Hematopoietic multipotent progenitor cell treated with erythropoietin and hydrocortisone succinate and interleukin-3 and kit ligand, for 4 days (in vitro differentiated cells): ENCODE data around the gene SPTBN2.
A peak's percentile ranks its signal among the peaks of the same experiment; 100 is the strongest.

Source experiments
- DNase-seq: peaks from one replicate; pipeline ENCODE4 v3.0.0-alpha.2; 2015

Gene SPTBN2

DNA sequence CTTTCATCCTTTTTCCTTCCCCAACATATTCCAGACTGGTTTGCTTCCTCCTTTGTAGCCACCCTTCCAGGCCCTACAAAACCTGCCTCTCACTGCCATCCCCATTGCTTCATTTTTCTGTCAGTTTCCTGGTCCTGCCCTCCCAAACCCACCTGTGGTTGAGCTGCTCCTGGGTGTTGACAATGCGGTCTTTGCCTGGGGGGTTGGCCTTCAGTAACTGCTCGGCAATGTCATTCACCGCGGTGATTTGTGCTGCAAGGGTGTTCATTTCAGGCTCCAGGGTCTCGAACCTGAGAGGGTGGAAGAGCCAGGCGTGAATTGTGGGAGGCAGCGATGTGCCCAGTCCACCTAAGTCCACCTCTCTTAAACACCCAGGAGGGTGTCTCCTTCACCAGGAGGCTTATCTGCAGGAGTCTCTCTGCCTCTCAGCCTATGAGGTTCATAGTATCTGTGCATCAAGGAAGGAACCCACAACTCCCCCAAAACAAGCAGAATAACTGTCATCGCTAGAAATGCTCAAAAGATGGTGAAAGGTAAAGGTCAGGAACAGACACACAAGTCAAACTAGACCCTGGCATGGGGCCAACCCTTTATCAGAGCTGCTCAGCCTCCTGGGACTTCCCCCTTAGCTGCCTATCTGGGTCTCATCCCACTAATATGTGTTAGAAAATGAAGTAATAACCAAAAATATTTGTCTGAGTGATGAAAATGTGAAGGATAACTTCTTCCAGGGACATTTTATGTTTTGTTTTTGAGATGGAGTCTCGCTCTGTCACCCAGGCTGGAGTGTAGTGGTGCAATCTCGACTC is 27.4 kb downstream of the SPTBN2 start:
- peak; percentile 97 for DNase-seq

DNA sequence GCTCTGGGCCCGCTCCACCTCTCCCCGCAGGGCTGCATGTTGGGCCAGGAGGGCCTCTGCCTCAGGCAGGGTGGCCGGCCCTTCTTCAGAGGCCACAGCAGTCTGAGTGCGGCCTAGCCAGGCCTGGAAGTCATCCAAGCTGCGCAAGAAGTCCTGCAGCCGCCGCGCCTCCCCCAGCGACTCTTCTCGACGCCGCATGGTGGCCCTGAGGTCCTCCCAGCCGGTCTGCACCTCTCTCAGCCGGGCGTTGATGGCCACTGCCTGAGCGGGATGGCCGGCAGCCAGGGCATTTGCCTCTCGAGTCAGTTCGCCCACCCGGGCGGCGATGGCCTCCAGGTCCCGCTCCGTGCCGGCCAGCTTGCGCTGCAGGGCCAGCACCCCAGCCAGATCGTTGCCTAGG is 28.3 kb downstream of the SPTBN2 start:
- no peak for DNase-seq

DNA sequence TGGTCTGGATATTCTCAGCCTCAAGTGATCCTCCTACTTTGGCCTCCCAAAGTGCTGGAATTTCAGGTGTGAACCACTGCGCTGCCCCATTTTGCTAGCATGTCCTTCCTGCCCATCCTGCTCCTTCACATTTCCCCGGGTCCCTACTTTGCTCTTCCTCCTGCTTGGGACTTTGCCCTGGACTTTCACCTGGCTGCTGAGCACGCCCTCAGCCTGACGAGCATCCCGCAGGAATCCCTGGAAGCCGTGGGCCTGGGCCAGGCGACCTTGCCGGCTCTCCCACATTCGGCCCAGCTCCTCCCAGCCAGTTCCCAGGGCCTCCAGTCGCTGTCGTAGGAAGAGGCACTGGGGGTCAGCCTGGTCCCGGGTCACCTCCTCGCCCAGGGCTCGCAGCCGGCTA is 28.7 kb downstream of the SPTBN2 start:
- no peak for DNase-seq

DNA sequence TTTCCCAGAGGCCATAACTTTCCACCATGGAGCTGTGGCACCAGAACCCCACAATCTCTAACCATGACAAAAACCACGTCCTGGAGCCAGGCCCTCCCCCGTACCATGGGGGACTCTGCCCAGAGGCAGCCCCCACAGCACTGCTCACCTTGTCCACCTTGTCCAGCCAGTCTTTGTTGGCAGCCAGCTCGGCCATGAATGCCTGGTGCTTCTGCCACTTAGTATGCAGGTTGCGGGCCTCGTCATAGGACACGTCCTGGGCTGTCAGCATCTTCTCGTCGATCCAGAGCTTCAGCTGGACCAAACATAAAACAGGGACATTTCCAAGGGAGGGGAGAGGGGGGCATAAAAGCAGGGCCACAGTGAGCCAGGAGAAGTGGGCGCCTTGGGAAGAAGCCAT is 30.5 kb downstream of the SPTBN2 start:
- no peak for DNase-seq

DNA sequence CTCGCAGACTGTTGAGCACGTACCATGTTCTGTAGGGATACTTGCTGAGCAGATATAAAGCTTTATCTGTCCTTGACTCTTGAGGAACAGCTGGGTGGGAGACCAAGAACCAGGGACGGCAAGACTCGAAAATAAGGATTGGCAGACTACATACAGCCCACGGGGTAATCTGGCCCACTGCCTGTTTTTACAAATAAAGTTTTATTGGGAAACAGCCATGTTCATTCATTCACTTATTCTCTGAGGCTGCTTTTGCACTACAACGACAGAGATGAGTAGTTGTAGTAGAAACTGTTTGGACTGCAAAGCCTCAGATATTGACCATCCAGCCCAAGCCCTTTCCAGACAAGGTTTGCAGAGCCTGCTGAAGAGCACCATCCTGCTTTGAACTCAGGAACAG is 31.0 kb downstream of the SPTBN2 start:
- DNase-seq, result no peak

DNA sequence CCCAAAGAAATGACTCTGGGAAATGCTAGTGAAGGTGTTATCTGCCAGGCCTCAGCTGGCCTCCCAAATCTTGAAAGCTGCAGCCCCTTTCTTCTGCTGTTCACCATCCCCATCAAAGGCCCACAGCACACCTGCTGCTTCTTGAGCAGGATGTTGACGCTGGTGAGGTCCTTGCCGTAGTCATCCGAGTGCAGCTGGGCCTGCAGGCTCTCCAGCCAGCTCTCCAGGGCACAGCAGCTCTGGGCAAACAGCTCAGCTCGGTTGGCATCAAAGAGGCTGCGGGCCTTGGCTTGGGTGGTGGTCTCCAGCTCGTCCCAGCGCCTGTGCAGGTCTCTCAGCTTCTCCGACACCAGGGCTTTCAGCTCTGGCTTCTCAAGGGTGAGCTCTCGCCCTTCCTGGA is 32.9 kb downstream of the SPTBN2 start:
- DNase-seq, result no peak

DNA sequence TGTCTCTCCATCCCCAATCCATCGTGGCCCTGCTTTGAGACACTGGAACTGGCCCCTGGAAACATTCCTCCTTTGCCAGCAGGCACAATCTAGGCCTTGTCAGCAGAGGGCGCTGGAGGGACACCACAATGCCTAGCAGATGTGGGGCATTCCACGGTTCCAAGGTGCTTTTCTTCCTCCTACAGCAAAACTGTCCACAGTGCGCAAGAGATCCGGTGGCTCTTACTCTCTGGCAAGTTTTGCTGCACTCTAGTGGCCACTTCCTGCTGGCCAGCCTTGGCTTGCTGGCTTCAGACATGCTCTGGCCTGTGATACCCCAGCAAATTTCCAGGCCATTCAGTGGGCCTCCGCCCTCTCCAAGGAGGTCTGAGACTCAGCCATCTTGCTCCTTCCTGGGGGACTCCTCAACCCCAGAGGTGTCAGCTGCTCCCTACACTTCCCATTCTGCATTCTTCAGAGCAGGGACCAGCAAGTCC is 34.2 kb downstream of the SPTBN2 start:
- DNase-seq, result peak; percentile 93

DNA sequence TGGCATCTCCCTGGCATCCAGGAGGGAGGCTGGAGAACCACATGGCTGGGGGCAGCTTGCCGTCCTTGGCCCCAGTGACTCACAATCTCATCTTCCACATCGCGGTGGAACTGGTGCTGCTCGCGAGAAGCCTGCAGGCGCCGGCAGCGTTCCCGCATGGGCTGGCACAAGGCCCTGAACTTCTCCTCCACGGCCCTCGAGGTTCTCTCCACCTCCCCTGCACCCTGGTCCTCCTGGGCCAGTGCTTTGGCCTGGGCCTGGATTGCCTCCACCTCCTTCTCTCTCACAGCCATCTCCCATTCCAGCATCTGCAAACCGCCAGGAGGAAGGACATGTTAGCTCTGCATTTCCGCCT is 35.0 kb downstream of the SPTBN2 start:
- no peak for DNase-seq

DNA sequence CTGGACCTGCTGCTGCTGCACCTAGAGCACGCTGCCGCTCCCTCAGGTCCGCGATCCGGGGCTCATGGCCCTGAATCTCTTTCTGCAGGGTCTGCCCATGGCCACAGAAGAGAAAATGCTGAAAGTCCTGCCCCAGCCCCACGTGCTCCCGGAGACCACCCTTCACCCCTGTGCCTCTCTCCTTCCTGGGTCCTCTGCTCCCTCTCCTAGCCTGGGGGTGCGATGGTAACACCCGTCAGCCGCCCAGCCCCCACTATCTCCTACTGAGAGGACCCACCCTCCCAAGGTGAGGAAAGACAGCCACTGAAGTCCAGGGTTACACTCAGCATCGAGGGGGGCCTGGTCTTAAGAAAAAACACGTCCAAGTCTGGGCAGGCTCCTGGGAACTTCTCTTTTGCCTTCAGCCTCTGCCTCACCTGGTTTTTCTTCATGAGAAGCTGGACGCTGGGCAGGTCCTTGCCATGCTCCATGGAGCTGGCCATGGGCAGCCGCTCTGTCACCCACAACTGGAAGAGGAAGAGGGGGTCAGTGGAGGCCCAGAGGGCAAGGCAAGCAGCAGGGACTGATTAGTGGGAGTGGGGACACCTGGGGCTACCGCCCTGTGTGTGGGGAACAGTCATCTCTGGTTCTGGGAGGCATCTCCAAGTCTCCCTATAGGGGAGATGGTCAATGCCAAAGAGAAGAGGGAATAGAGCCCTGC is 35.5 kb downstream of the SPTBN2 start:
- no peak for DNase-seq

DNA sequence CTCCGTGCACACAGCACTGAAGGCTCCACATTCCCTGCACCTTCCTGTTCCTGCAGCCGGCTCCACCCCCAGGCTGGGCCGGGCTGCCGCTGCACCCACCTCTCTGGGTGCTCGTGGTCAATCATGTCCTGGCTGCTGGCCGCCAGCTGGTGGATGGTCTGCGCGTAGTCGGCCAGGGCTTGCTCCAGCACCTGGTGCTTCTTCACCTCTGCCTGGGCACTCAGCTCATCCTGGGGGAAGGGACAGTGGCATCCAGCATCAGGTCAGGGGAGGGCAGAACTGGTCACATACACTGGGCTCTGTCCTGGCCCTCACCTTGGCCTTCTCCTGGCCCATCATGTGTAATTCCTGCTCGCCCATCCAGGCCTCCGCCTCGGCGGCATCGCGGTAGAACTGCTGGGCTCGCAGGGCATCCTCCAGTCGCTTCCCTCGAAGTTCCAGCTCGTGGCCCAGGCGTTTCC is 36.1 kb downstream of the SPTBN2 start:
- DNase-seq, result no peak

DNA sequence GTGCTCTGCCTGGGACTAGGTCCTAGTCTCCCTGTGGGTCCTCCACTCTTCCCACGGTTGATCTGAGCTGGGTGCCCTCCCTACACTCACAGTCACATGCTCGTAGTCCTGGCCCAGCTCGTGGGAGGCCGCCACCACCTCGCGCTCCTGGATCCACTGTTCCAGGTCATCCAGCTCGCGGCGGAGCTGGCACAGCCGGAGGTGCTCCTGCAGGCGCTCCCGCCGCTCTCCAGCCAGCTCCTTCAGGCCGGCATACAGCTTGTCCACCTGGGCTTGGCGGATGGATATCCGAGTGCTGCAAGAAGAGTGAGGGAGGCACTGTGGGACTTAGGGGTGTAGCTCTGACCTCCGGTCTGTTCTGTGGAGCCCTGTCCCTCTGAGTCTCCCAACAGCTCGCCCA is 36.6 kb downstream of the SPTBN2 start:
- no peak for DNase-seq

DNA sequence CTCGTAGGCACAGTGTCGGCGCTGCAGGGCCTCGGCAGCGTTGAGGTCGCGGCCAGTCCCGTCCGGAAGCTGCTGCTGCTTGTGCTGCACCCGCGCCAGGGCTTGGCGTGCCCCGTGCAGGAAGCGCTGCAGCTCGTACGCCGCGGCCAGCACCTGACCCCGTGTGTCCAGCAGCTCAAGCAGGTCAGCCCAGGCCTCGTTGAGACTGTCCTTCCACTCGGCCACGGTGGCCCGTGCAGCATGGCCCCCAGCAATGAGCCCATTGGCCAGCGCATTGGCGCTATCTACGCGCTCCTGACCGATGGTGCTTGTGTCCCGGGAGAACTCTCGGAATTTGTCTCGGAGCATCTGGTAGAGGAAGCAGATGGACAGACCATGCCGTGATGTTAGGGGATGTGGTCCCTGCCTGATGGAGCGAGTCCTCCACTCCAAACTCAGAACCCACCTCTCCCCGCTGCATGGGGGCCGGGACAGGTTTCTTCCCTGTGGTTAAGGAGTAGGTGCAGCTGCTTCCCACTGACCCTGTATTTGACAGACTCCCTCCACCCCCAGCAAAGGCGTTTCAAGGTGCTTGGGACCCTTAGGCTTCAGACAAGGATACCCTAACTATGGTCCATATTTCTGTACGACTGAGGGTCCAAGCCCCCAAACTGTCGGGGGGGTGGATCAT is 37.6 kb downstream of the SPTBN2 start:
- no peak for DNase-seq

DNA sequence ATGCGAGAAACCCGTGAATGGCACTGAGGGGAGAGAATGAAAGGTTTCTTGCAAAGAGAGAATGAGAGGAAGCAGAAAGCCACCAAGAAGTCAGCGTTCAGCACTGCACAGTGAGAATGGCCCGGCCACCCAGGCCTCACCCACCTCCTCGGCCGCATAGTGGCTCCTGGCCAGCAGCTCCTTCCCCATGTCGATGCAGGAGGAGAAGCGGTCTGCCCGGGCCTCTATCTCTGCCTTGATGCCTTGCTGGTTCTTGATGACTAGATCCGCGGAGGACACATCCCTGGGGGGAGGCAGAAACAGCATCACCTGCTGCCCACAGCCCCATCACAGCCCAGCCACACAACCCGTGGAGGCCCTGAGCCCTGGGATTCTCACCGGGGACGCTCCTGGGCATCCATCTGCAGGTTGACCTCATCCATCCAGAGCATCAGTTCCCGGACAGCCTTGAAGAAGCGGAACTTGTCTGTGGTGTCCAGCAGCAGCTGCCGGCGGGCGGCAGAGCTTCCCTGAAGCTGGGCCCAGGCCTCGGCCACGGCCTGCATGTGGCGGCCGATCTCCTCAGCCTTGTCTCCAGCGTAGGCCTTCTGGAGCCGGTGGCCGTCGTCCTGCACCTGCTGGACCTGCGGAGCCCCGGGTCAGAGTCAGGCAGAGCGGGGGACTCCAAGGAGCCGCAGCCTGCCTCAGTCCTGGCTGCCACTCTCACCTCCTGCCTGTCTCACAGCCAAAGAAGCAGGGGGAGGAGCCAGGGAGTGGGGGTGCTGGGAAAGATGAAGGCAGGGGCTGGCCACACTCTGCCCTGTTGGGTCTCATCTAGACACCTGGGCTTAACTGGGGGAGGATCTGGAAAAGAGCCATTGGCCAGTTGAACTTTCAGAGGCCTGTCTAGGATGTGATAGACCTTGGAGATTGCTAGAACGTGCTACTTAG is 39.1 kb downstream of the SPTBN2 start:
- no peak for DNase-seq

DNA sequence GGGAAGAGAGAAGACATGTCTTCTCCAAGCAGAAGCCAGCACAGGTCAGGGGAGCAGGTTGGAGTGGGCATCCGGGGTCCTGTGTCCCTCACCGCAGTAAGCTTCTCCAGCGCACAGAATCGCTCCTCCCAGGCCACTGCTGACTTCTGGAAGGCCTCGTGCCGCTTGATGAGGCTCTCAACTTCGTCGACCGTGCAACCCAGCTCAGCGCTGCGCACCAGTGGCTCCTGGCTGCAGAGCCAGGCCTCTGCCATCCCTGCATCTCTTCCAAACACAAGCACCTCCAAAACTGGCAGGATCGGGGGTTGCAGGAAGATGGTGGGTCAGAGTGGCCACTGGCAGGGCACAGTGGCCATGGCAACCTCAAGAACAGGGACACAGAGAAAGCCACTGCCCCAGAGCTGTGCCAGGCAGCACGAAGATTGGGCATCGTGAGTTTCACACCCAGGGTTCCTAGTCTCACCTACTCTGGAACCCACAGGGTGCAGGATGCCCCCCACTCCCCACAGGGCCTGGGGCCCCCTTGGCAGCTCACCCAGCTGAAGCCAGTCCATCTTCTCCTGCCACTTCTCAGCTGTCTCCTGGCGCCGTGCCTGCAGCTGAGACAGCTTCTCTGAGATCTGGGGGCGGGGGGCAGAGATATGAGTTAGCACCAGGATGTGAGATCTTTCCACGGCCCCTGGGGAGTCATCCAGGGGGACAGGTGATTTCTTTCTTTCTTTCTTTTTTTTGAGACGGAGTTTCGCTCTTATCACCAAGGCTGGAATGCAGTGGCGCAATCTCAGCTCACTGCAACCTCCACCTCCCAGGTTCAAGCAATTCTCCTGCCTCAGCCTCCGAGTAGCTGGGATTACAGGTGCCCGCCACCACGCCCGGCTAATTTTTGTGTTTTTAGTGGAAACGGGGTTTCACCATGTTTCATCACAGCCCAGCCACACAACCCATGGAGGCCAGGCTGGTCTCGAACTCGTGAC is 40.2 kb downstream of the SPTBN2 start:
- no peak for DNase-seq

DNA sequence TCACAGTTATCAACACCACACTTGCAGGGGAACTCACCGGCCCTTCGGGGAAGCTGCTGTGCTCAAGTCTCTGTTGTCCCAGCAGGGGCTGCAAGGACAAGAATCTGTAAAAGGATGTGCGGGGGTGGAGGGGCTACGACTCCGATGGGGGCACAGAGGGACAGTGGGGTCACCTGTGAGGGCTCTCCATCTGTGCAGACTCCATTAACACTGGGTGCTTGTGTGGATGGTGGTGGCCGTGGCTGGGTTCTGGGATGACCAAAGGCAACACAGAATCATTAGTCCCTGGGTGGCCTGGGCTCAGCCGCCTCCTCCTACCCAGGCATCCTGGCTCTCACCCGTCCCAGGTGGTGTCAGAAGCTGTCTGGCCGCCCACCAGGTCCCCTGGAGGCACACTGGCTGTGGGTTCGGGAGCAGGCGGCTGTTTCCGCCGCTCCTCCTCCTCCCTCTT is 41.2 kb downstream of the SPTBN2 start:
- no peak for DNase-seq

DNA sequence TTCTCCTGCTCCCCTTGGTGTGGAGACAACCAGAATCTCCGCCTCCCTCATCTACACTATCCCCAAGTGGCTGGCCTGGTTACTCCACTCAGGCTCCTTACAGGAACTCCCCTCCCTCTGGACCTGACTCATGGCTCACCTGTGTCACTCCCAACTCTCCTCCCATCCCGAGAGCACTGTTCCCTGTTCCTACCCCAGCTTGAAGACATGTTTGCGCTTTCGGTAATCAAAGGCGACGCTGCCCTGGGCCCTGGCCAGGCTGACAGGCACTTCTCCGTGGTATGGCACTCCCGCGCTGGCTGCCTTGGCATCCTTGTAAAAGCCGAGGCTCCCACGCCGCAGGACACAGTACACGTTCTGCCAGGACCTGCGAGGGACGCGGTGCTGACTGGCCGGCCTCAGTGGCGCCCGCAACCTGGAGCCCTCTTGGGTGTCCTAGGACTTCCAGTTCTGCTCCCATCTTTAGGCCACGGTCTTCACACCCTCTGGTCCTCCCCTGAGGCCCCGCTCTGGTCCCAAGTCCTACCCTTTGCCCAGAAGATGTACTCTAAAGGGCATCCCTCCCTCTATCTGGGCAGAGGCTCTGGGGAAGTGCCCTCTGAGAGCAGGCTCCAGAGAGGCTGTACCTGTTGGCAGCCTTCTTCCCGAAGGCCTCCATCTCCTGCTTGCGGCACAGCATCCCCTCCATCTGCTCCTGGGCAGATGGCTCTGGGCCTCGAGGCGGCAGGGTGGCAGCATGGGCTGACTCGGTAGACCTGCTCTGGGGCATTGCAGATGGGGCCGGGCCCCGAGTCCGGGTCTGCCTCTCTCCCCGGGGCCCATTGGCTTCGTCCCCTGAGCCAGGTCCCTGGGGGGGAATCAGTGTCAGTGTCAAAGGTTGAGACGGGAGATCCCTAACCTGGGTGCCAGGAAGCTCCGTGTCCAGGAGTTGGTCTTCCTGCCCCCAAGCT is 41.9 kb downstream of the SPTBN2 start:
- no peak for DNase-seq

DNA sequence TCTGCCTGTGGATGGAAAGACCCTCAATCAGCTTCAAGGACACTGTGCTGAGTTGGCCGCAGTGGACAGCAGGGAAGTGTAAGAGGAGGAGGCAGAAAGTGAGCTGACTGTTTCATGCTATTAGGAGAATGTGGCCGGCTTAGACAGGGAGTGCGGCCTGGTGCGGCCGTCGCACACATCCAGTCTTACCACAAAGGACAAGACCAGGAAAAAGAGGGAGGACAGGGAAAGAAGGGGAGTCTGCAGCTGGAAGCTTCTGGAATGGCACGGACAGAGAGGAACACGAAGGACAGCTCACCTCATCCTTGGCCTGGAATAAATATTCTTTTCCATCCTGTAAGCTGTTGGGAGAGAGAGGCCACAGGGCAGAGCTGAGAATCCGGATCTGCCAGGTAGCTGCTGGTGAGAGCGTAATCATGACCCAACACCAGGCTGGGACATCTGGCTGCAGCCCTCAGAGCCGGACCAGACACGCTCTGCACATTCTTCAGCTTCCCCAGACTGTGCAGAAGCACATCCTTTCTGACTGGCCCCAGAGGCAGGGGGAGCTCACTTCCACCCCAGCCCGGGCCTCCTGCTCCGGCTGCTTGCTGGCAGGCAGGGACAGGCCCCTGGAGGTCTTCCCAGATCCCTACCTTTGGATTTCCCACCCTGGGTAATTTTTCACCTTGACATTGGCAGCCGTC is 42.8 kb downstream of the SPTBN2 start:
- no peak for DNase-seq

DNA sequence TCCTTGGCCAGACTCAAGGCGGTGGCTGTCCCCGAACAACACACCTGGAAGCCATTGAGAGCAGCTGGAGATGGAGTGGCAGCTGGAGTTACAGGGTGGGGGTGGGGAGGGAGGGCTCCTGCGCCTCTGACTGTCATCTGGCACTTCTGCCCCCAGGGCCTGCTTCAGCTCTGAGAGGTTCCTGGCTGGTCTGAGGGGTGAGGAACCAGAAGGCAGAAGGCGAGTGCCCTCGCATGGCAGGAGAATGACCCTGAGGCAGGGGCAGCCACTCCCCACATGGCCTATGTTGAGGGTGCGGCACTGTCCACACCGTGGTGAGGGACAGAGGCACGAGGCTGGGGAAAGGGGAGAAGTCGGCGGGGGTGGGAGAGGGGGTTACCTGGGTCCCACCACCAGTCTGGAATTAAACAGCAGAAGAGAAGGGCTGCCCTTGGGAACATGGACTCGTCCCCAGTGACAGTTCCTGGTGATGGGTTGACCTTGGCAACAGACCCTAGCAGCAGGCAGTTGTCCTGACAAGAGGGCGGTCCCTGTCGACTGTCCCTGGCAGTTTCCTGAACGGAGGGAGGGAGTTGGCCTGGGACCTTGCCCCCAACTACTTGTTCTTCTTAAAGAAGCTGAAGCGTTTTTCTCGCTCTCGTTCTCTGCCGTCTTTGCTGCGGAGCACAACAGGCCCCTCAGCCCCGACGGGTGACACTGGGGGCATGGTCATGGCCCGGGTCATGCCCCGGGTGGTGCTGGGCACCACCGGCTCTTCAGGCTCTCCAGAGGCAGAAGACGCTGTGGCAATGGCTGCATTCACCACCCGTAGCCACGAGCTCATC is 43.5 kb downstream of the SPTBN2 start:
- no peak for DNase-seq

DNA sequence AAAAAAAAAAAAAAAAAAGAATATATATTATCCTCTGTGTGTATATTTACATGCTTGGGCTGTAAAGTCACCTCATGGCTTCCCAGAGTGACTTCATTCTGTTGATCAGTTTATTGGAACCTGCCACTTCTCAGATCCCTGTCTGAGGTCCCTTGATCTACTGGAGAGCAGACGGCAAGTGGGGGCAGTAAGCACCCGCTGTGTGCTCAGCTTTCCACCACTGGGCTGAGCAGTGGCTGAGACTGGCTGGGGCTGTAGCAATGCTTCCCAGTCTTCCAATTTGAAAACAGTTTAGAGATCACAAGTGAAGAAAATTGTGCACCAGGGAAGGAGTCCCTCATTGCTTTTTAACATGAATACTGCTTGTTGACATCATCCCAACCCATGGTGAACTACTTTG is 44.4 kb downstream of the SPTBN2 start:
- DNase-seq, result no peak
